ENCODE results near the gene KRT84.

The KRT84 gene

GRCh38 chr12:52385226-52385702 is at the start of gene KRT84:
TSS of gene KRT84 (minus strand) at chr12:52385652. CDS start at chr12:52385585, 67 bp downstream.
- no peak for DNase-seq (ENCODE audit: low spot score)

DNA sequence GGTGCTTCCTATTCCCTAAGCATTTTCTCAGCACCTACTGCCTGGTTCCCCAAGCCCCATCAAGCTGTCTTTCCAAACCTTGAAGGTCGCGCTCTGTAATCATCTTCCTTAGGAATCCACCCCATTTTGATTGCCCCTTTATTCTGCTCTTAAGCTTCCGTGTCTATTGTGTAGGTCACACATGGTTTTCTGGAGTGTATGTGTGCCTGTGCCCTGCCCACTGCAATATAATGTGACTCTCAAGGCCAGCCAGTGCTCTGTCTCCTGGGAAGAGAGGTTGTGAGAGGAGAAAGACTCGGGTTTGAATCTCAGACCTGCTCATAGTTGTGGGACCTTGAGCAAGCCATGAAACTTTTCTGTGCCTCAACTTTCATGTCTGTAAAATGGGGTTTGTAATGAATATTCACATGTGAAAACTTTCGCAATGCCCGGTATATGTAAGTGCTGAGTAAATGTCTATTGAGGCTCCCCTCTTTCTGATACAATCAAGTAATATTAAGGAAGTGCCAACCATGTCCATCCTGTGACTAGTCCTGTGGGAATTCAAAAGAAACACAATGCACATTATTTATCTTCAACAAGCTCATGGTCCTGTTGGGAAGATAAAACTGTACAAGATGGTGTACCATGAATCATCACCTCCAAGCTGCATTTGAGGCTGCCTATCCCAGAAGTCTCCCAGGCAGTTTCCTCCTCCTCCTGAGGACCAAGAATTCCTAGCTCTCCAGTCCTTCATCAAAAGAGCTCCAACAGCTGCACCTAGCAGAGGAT is 49.5 kb upstream of the KRT84 start:
- DNase-seq (ENCODE audit: low spot score) = no peak

GRCh38 chr12:52434081-52434733 is 48.8 kb upstream of the KRT84 start, which contains the start of gene KRT75:
TSS of gene KRT75 (minus strand) at chr12:52434371. CDS start at chr12:52434304, 67 bp downstream.
- DNase-seq (ENCODE audit: low spot score) = no peak

- no peak for DNase-seq (ENCODE audit: low spot score)
These were observed 48.1 kb upstream of the KRT84 start for GRCh38 chr12:52433501-52434080.

- no peak for DNase-seq (ENCODE audit: low spot score)
These were observed 47.2 kb upstream of the KRT84 start for GRCh38 chr12:52432559-52433207.

DNA sequence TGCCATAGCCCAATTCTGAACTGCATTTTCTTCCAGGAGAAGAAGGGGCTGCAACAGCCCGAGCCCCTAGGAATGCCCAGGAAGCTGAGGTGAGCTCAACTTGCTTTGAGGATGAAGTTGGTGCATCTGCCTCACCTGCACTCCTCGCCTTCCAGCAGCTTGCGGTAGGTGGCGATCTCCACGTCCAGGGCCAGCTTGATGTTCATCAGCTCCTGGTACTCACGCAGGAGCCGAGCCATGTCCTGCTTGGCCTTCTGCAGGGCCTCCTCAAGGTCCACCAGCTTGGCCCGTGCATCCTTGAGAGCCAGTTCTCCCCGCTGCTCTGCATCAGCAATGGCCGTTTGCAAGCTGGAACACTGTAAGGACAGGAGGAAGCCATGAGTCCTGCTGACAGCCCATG is 42.7 kb upstream of the KRT84 start:
- no peak for DNase-seq (ENCODE audit: low spot score)

GRCh38 chr12:52427083-52427482 is 41.6 kb upstream of the KRT84 start:
- DNase-seq (ENCODE audit: low spot score) = no peak

DNA sequence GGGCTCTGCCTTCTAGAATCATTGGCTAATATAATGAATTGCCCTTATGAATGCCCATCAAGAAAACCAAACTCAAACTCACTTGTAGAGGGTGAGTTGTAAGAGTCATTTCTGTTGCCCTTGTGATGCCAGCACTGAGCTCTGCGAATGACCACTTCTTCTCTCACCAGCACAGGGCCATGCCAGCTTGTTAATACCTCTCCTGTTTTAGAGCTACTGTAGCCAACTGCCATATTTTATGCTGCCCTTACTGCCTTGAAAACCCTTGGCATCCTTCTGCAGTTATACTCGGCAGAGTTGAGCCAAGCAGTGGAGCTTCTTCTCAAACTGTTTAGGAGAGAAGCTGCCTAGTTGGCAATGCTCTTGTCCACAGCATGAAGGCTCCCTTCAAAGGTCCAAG is 40.6 kb upstream of the KRT84 start:
- DNase-seq (ENCODE audit: low spot score) = no peak

DNA sequence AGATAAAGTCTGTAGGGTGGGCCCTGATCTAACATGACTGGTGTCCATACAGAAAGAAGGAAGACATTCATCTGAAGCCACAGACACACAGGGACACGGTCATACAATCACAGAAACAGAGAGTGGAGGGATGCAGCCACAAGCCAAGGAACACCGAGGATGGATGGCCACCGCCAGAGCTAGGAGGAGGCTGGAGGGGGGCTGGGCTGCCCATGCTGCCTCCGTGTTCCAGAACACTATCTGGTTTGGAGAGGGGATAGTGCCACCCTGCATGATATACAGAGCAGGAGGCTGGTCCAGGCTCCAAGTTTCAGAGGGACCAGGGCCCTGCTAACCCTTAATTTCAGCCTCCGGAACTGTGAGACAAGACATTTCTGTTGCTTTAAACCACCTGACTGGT is 40.0 kb upstream of the KRT84 start:
- no peak for DNase-seq (ENCODE audit: low spot score)

DNA sequence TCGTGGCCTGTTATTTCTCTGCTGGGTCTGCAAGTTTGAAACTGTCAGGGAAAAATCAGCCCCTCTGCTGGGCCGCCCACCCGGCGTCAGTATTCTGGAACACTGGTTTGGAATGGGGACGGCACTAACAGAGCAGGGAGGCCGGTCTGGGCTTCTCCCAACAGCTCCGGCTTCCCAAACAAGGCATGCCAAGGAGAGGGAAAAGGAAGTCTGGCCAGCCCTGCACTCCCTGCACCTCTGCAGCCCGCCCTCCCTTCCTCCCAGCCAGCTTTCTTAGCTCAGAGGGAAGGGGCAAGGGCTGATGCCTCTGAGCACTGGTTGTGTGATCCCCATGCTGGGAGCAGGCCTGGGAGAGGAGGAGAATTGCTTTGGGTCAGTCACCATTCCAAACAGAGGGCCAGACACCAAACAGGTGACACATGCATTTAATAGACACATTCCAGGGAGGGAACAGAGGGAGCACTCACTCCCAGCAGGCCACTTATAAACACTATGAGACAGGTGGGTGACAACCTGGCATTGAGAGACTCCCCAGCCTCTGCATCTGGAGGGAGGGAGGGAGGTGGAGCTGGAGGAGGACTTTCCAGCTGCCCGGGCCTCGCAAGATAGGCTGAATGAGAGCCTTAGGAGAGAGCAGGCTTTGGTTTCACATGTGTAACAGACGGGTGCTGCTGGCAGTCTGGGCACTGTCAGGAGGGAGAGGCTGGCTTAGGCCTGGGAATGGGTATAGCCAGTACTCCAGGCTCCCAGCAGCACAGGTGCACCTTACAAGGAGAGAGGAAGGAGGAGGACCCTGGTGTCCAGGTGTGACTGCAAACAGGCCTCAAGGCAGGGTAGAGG is 38.4 kb upstream of the KRT84 start:
- DNase-seq (ENCODE audit: low spot score) = peak; percentile 31

- DNase-seq (ENCODE audit: low spot score) = no peak
These were observed 37.6 kb upstream of the KRT84 start for GRCh38 chr12:52423035-52423434.

GRCh38 chr12:52419656-52420055 is 34.2 kb upstream of the KRT84 start:
- no peak for DNase-seq (ENCODE audit: low spot score)

DNA sequence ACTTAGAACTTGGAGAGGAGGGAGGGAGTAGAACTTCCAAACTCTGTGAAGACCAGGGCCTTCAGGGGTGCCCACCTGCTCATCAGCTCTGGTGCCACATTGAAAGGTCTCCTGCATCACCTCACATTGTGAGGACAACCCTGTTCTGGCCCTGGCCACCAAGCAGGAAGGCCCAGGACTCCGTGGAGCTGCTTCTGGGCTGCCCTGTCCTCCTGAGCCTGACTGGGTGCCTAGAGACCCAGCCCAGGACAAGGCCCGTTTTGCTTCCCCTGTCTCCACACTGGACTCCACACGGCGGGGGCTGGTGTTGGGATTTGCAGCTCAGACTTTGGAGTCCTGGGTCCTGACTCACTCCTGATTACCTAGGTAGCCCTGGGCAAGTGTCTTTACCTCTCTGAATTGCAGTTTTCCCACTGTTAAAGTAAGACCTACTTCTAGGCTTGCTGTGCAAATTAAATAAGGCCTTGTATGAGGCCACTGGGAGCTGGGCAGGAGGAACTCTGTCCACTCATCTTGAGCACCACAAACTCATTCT is 33.2 kb upstream of the KRT84 start:
- no peak for DNase-seq (ENCODE audit: low spot score)

- no peak for DNase-seq (ENCODE audit: low spot score)
These were observed 32.3 kb upstream of the KRT84 start for GRCh38 chr12:52417740-52418139.

DNA sequence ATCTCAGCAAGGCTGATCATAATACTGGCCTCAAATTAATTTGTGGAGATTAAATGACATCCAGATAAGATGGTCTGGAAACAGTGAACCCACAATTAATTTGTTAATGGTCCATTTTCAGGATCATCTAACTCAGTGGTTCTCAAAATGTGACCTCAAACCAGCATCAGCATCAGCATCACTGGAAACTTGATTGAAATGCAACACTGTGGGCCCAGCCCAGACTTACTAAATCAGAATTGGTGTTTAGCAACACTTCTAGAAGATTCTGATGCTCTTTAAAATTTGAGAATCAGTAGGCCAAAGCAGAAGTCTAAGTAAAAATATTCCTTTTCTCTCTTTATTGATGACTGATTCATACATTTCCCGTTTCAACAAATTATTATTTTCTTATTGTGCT is 31.3 kb upstream of the KRT84 start:
- no peak for DNase-seq (ENCODE audit: low spot score)

DNA sequence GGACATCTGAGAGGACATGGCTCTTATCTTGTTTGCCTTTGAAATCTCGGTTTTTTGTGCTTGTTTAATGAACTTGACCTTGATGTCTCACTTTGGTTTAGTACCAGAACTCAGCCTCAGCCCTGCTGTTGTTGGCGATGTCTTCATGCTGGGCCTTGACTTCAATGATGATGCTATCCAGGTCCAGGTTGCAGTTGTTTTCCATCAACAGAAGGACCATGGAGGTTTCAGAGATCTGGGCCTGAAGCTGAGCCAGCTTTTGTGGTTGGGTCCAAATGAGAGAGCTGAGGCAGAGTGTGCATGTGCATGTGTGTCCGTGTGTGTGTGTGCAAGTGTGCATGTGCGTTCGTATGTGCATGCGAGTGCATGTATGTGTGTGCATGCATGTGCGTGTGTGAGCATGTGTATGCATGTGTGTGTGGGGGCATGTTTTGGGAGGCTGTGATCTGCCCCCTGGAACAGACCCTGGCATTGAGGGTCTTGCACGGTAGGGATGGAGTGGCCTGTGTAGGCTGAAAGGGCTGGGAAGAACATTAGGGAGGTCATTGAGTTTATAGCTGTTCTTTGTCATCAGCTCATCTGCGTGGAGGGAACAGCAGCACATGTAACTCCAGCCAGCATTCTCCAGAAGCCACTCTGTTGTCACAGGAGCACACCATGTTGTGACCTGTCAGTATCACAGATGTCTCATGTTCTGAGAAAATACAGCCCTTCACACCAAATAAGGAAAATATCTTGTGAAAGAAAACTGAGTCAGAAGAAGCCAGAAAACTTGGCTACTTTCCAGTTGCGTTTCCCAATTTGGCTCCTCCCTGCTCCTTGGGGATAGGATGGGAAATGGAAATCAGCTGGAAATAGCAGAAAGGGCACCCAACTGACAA is 30.7 kb upstream of the KRT84 start:
- DNase-seq (ENCODE audit: low spot score) = peak; percentile 54

- DNase-seq (ENCODE audit: low spot score) = no peak
These were observed 29.5 kb upstream of the KRT84 start for GRCh38 chr12:52414936-52415335.

DNA sequence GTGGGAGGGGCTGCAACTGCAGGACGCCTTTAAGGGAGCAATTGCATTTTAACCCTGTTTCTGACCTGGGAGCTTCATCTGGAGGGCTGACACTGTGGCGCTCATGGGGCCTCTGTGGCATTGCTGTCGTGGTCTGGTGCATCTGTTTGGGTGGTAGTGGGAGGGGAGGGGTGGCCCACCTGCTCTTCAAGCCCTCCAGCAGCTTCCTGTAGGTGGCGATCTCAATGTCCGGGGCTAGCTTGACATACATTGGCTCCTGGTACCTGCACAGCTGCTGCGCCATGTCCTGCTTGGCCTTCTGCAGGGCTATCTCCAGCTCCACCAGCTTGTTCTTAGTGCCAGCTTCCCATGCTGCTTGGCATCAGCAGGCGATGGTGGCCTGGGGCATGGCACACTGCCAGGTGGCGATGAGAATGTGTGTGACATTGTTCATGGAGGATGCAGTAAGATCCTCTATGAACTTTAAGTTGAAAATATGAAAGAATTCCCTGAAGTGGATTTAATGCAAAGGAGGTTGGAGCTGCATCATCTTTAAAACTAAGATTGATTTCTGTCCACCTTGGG is 28.4 kb upstream of the KRT84 start:
- no peak for DNase-seq (ENCODE audit: low spot score)

DNA sequence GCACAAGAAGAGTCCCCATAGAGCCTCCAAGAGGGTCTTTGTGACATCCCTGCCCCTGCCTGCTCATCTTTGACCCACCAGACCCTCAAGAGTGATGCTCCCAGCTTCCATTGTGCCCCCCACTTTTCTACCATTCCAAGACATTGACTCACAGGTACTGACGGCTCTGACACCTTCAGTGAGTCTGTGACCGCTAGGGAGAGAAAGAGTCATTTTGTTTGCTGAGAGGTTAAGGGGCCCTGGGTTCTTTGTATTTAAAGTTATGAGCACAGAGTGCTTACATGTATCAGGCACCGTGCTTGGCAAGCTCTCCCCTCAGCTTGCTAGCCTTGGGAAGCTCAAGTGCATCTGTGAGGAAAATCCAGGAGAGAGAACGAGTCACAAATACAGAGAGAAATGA is 27.8 kb upstream of the KRT84 start:
- DNase-seq (ENCODE audit: low spot score) = no peak

- no peak for DNase-seq (ENCODE audit: low spot score)
These were observed 26.4 kb upstream of the KRT84 start for GRCh38 chr12:52411815-52412214.

Measured in GM03348 (cell line).